Osteocyte (in vitro differentiated cells): Measurements from ENCODE around the gene CHCHD3. TPM values are rescaled to one million over a fixed set of nuclear protein-coding genes. Genes with fewer than 3 reads are reported as not detected.

Experiments used
- DNase-seq: peaks from one replicate; pipeline ENCODE4 v3.0.0; 2021; ENCODE audit warnings: mixed read lengths; ENCODE audit not compliant: unreplicated experiment; ENCODE audit errors: extremely low spot score
- H3K27ac Mint-ChIP-seq: one replicate; pipeline ENCODE4 v1.8.0; 2021; ENCODE audit warnings: mild to moderate bottlenecking, mixed read lengths; ENCODE audit not compliant: unreplicated experiment
- H3K27me3 Mint-ChIP-seq: one replicate; pipeline ENCODE4 v1.8.0; 2021; ENCODE audit warnings: mixed read lengths; ENCODE audit not compliant: unreplicated experiment
- H3K36me3 Mint-ChIP-seq: one replicate; pipeline ENCODE4 v1.8.0; 2021; ENCODE audit warnings: mixed read lengths; ENCODE audit not compliant: unreplicated experiment
- H3K4me1 Mint-ChIP-seq: one replicate; pipeline ENCODE4 v1.8.0; 2021; ENCODE audit warnings: mixed read lengths; ENCODE audit not compliant: unreplicated experiment
- H3K4me3 Mint-ChIP-seq: one replicate; pipeline ENCODE4 v1.8.0; 2021; ENCODE audit warnings: mild to moderate bottlenecking, moderate library complexity, mixed read lengths; ENCODE audit not compliant: unreplicated experiment
- H3K9me3 Mint-ChIP-seq: one replicate; pipeline ENCODE4 v1.8.0; 2021; ENCODE audit warnings: mixed read lengths; ENCODE audit not compliant: unreplicated experiment
- total RNA-seq: library from RNA; stranded (reverse); gene quantifications from 2 replicates; pipeline ENCODE4 v1.2.1, GENCODE V29; 2021
- TF ChIP-seq, protein P1 (sequence below): fragments of 200-600 bp; sonication (generic); IDR thresholded peaks from 2 replicates; pipeline ENCODE4 v1.5.0; 2021; ENCODE audit warnings: antibody characterized with exemption, mild to moderate bottlenecking, moderate library complexity

The CHCHD3 gene
- total RNA-seq, 1 donor from 2014 or later, result 47.4 TPM

DNA sequence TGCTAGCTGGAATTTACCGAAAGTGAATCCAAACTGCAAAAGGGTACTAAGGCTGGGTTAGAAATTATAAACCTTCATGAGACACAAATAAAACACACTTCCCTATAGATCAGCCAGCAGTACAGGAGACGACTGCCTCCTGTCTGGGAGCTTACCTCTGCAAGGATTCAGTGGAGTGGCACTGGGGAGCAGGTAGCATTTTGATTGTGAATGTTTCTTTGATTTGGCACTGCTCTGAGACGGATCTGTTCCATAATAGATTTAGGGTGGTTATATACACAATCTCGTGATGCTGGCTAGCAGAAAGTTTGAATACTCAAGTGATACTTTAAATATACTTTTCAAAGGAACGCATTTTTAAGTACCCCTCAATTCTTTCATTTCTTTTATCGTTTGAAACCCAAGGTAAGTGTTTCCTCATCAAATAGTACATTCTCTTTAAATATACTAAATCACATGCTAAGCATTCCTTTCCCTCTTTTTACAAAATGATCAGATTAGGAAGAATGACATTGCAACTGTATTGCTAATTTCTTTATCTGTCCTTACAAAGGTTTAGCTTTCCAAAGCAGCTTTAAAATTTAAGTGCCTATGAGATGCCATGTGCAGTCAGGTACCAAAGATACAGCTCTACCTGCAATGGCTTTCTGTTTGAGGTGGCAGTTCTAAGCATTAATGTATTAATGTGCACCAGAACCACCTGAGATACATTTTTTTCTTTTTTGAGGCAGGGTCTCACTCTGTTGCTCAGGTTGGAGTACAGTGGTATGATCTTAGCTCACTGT is 20.6 kb upstream of the CHCHD3 start:
- no peaks in the 10 kb centered on the region for H3K9me3 Mint-ChIP-seq
- H3K27me3 Mint-ChIP-seq, result peaks cover 27% of the 10 kb centered on the region
- H3K27ac Mint-ChIP-seq, result no peak overlapping the region
- no peaks in the 10 kb centered on the region for H3K36me3 Mint-ChIP-seq
- TF ChIP-seq, protein P1, sequence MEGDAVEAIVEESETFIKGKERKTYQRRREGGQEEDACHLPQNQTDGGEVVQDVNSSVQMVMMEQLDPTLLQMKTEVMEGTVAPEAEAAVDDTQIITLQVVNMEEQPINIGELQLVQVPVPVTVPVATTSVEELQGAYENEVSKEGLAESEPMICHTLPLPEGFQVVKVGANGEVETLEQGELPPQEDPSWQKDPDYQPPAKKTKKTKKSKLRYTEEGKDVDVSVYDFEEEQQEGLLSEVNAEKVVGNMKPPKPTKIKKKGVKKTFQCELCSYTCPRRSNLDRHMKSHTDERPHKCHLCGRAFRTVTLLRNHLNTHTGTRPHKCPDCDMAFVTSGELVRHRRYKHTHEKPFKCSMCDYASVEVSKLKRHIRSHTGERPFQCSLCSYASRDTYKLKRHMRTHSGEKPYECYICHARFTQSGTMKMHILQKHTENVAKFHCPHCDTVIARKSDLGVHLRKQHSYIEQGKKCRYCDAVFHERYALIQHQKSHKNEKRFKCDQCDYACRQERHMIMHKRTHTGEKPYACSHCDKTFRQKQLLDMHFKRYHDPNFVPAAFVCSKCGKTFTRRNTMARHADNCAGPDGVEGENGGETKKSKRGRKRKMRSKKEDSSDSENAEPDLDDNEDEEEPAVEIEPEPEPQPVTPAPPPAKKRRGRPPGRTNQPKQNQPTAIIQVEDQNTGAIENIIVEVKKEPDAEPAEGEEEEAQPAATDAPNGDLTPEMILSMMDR, result no peak
- no peak overlapping the region for H3K4me3 Mint-ChIP-seq
- H3K4me1 Mint-ChIP-seq, result no peaks in the 10 kb centered on the region
- no peak for DNase-seq

DNA sequence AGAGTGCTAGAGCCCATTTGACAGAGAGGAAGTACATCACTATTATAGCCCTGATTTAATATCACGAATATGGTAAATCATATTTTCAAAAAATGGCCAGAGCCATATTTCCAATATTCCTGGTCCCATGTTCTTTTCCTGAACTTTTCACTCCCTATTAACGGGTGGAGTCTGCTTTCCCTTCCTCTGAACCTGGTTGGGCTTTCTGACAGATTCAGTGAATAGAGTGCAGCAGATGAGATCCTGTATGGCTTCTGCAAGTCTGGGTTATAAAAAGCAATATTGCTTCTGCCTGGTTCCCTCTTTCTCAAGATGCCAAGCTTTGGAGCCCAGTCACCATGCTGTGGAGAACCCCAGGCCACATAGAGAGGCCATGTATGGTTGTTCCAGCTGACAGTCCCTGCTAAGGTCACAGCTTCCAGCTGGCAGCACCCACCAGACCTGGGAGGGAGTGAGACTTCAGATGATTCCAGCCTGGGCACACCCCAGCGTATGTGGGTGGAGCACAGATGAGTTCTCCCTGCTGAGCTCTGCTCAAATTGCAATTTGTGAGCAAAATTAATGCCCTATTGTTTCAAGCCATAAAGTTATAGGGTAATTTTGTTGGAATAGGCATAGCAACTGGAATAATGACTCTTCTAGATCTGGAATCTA is 17.9 kb upstream of the CHCHD3 start:
- H3K36me3 Mint-ChIP-seq, result no peaks in the 10 kb centered on the region
- no peaks in the 10 kb centered on the region for H3K9me3 Mint-ChIP-seq
- DNase-seq, result no peak
- TF ChIP-seq, protein P1, result no peak
- peaks cover 27% of the 10 kb centered on the region for H3K27me3 Mint-ChIP-seq
- no peak overlapping the region for H3K4me3 Mint-ChIP-seq
- H3K4me1 Mint-ChIP-seq, result no peaks in the 10 kb centered on the region
- no peak overlapping the region for H3K27ac Mint-ChIP-seq

DNA sequence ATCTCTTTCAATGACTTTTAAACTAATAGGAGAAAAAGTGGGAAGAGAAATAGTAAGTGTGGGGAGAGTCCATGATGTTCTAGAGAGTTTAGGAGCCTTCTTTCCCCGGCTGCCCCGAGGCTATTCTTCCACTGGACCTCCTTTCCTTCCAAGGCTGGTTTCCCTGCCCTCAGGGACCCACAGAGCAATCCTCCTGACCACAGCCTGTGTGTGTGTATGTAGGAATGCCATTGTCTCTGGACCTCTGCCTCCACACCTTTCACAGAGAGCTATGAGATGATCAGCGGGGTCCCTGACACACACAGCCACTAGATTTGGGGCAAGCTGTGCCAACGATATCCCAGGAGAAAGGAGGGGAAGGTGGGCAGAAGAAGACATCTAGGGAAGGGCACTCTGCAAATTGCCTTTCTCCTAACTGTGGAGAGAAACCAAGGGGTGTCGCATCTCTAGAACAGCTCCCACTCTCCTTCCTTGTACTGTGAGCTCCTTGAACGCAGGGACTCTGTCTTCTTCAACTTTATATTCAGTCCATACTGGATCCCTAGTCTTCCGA is 13.3 kb upstream of the CHCHD3 start:
- Mint-ChIP-seq H3K4me1 (no peaks in the 10 kb centered on the region), H3K27ac (no peak overlapping the region), H3K9me3 (no peaks in the 10 kb centered on the region), H3K4me3 (no peak overlapping the region), H3K36me3 (no peaks in the 10 kb centered on the region), H3K27me3 (peaks cover 13% of the 10 kb centered on the region)
- TF ChIP-seq, protein P1, result no peak
- DNase-seq, result no peak

DNA sequence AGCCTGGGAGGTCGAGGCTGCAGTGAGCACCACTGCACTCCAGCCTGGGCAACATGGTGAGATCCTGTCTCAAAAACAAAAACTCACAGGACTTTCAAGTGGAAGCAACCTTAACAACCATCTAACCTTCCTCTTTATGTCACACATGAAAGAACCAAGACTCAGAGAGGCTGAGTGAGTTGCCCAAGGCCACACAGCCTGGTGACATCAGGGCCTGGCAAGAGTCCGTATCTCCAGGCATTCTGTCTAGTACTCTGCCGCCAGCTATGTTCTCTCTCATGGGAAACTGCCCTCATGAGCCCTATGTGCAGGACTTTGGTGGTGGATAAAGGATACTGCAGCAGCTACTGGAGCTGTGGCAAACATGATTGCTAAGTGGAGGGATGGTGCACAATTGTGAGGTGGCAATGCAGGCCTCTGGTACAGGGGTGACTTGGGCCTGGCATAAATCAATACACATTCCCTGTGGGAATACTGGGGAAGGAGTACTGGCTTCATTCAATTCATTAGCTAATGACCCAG is 10.1 kb upstream of the CHCHD3 start:
- H3K4me1 Mint-ChIP-seq, result no peaks in the 10 kb centered on the region
- no peaks in the 10 kb centered on the region for H3K36me3 Mint-ChIP-seq

More for the DNA sequence above, 10.1 kb upstream of the CHCHD3 start:
- H3K9me3 Mint-ChIP-seq, result no peaks in the 10 kb centered on the region
- TF ChIP-seq, protein P1, result no peak
- no peak overlapping the region for H3K27ac Mint-ChIP-seq
- H3K27me3 Mint-ChIP-seq, result peaks cover 12% of the 10 kb centered on the region
- no peak overlapping the region for H3K4me3 Mint-ChIP-seq
- DNase-seq, result no peak
